NCI-H526 (cell line): ENCODE results near the gene TUT1.
"Not testable (repeated sequence)": the region's sequence is repeated elsewhere in the genome, so short reads cannot be mapped to it uniquely, and the experiment has no call there.

Source experiments
- DNase-seq, 2 experiments: peaks; one replicate each; lab custom pipeline; 2025; lab: John Stamatoyannopoulos, UW

The TUT1 gene

DNA sequence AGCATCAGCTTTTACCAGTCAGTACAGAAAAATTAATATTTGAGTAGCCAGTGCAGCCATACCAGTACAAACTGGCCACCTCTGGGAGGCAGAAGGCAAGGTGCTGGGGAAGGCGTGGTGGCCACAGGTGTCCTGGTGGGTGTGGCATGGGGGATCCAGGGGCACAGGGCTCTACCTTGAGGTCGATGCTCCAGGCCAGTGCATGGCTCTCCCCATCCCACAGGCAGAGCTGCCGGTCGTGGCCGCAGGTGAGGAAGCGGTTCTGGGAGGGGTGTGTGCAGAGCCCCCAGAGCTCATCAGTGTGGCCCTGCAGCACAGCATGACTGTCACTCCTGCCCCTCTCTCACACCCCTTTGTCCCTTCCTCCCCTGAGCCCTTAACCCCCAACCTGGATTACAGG is 14.1 kb upstream of the TUT1 start:
- DNase-seq = no peak

DNA sequence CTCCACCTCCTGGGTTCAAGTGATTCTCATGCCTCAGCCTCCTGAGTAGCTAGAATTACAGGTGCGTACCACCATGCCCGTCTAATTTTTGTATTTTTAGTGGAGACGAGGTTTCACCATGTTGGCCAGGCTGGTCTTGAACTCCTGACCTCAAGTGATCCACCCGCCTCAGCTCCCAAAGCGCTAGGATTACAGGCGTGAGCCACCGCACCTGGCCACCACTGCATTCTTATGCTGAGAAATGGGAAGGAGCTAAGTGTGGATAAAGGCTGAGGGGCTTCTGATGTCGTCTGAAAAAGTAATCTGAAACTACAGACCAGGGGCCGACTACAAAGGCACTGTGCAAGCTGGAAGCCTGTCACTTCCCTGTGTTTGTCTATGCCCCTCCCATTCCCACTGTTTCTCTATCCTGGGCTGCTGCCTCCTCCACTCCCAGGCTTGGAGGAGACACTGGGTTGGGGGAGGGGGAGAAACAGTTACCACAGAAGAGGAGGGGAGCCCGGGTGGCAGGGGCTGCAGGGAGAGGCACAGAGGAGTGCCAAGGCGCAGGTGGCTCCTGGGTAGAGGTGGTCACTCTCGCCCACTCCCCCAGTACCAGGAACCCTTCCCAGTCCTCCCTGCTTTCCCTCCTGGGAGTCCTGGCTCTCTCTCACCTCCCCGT is 13.3 kb upstream of the TUT1 start:
- peak; percentile 36 to 65 for DNase-seq

DNA sequence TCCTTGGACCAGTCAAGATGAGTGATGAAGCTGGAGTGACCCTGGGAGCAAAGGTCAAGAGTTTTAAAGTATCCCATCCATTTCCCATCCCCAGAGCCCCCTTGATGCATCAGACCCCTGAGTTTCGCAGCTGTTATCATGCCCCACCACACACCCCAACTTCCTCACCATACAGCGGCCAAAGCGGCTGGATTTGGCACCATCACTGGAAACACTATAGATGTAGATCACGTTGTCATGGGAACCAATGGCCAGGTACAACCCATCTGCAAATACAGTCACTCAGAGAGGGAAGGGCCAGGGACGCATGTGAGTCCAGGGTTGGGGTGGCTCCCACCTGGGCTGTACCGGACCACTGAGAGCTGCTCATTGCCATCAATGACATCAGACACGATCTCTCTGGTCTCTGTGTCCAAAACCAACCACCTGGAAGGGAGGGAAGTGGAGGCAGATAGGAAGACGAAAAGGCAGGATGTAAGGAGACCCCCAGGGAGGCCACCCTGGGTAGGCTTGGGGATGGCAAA is 12.5 kb upstream of the TUT1 start:
- DNase-seq = no peak

DNA sequence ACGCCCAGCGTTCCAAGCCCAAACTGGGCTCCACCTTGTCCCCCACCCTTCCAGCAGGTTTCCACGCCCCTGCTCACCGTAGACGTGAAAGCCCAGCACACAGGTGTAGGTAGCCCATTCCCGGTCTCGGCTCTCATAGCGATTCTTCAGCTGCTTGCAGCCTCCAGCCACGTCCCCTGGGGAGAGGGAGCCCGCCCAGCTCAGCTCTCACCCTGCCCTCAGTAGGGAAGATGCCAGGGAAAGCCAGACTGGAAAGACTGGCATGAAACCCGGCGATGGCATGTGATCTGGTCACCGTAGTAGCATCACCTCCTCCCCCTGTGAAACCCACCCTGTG is 11.7 kb upstream of the TUT1 start:
- DNase-seq = peak in 1 of 2 experiments; percentile 73

DNA sequence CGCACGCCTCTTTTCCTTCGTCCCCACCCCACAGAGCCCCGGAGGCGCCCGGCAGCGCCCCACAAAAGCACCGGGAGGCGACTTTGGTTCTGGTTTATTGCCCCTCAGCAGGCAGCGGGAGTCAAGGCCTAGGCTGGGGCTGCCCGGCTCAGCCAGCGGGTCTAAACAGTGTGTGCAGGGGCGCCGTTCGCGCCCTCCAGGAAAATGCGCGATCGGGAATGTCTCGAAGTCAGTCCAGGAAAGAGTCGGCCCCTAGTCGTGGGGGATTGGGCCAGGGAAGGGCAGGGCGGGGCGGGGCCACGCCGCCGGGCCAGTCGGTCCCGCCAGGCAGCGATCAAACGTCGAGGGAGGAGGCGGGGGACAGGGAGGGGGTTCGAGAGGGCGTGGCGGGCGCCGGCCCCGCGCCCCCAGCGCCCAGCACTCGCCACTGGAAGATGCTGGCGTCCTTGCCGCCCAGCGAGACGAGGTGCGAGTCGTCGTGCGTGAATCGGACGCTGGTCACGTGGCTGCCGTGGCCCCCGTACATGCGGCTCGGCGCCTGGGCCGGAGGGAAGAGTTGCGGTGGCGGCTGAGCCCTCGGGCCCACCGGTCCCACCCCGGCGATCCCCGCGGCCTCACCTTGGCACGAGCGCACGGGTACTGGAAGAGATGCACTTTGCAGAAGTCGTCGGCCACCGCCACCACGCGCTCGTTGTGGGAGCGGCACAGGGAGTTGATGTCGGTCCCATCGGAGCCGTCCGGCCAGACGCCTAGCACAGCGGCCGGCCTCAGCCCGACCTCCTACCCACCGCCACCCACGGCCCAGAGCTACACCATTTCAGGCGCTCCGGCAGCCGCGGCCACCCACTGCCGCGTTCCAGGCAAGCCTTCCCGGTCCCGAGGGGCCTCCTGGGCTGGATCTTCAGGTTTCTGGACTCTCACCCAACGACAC is 11.1 kb upstream of the TUT1 start:
- DNase-seq = peak in 1 of 2 experiments; percentile 96

DNA sequence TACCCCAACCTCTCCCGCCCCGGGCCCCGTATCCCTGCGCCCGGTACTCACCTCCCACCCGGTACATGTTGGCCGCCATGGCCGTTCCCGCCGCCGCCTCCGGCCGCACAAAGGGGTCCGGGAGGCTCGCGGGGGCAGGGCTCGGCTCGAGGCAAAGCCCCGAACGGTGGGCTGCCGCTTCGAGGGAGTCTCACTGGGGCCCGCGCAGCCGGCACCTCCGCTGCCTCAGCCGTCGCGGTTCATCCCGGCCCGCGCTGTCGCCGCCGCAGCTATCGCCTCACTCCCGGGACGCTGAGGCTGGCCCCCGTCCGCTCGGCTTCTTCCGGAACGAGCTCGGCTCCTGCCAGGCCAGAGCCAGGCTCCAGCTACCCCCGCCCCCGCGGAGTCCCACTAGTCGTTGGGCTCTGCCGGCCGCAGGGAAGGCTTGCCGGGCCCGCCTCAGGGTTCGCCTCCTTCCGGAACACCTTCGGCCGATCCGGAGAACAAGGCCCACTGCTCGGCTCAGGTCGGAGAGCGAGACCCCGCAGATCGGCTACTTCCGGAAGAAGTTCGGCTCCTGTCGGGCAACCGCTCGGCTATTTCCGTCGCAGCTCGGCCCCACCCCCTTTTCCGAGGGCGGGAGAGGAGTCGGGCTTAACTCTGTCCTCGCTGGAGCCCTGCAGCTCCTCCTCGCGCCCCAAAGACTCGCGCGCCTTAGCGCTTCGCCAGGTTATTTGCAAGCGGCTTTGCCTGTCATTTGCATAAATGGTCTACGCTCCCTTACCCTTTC is 10.2 kb upstream of the TUT1 start, which contains the start of gene MTA2:
TSS of gene MTA2 (minus strand) at position 494 of the 769 bp plus-strand sequence. CDS start at position 79, 415 bp downstream.
- peak; percentile 99 to 100 for DNase-seq

DNA sequence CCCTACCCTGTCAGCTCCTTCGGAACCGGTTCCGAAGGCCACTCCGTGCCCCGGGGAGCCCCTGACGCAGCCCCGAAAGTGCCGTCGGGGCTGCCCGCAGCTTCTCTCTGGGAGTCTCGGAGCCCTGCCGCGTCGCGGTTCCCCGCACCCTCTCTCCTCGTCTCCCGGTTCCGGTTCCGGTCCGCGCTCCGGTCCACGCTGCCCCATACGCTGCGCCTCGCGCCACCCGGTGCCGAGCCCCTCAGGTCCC is 9.7 kb upstream of the TUT1 start:
- DNase-seq = no peak

DNA sequence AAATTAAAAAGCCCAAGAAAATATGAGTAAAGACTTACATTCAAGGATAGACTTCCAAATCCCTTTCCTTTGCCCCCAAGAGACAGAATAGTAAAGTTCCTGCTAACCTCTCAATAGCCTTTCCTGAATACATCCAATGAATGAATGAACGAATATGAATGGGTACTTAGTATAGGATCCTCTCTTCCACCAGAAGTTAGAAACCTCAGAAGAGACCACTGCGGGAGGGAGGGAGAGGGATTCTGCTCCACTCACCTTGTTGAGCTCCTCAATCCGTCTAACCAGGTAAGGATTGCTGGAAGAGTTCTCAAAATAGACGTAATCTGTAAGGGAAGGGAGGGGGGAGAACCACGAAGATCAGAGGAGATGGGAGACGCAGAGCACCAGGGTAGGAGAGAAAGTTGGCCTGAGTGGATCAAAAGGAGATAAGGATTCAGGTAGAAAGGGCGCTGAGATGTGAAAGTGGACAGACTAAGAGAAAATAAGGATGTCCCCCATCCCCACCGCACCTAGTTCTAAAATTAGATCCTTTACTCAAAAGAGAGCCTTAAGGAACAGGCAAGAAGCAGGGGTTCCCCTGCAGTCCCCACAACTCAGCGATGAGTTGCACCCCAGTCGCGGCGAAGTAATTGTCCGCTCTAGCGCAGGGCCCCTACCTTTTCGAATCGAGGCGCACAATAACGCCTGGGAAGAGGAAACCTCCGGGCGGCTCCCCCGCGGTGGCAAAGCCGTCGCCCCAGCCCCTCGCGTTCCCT is 9.2 kb upstream of the TUT1 start:
- peak in 1 of 2 experiments; percentile 47 for DNase-seq

DNA sequence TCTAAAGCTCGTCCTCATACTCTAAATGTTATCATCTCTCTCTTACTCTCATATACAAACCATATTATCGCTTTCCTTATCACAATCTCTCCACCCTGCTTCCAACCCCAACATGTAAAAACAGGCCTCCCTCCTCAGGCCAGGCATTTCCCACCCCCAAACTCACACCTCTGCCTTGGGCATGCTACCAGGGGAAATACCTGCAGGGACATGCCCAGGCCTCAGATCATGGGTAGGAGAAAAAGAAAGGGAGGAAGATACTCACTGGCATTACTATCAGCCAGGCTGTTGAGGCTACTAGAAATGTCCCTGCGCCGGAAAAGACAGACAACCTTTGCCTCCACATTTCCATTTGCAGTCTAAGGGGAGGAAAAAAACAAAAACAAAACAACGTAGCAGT is 8.6 kb upstream of the TUT1 start:
- DNase-seq = peak in 1 of 2 experiments; percentile 30

DNA sequence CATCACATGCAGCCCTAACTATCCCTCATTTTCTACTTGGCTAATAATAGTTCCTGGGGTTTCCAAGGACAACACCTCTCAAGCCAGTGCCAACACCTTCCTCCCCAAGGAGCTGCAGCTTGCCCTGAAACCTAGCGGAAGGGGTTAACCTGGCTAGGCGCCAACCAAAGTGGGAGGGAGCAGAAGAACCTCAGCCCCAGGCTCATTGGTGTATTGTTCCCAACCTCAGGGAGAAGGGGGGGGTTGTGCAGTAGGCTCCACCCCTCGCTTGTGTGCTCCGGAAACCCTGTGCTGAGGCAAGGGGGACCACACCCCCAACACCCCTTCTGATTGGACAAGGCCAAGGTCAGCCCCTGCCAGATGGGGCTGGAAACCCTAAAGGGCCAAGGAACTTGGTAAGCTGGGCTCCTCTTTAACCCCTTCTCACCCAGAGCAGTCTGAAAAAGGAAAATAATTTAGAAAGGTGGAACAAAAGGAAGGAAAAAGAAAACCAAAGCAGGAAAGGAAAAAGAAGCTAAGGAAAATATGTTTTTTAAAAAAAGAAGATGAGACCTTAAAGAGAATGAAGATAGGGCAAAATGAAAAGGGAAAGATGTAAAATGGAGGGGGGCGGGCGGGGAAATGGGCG is 7.9 kb upstream of the TUT1 start:
- peak; percentile 99 to 100 for DNase-seq

DNA sequence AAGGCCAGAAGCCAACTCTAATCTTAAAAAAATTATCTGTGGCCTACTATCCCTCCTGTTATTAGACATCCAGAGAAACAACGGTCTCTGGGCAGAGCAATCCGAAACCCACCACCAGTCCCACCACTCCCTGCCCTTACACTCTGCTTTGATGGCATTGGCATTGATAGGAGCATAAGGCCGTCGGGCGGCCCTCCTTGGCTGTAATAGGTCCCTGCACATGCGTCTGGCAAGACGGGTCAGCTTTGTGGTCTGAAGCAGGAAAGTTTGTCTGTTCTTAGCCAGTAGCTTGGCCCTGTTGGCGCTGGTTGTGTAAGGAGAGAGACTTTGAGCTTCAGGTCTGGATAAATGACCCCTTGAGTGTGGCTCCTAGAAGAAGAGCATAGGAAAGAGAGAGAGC is 3.8 kb upstream of the TUT1 start:
- no peak for DNase-seq

DNA sequence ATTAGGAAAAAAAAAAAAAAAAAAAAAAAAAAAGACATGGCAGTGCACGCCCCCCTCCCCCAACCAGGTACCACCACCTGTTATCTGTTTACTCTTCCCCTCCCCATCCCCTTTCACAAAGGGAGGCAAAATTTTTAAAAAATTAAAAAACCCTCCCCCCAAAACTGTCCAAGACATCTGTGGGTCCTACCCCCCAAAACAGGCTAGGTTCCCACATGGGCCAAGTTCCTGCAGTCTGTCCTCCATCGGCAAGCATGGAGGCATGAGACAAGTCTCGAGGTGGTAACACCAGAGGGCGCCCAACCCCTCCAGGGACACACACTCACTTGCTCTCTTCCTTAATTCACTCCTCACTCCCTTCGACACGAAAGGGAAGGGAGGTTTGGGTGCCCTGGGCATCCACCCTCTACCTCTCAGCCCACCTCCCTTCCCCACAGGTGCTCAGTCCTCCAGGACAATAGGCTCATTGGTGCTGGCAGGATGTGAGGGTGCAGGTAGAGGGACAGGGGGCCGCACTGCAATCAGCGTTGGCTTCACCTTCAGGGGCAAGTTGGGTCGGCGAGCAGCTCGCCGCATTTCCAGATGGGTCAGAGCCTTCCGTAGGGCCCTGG is 2.2 kb upstream of the TUT1 start:
- peak; percentile 79 to 94 for DNase-seq

DNA sequence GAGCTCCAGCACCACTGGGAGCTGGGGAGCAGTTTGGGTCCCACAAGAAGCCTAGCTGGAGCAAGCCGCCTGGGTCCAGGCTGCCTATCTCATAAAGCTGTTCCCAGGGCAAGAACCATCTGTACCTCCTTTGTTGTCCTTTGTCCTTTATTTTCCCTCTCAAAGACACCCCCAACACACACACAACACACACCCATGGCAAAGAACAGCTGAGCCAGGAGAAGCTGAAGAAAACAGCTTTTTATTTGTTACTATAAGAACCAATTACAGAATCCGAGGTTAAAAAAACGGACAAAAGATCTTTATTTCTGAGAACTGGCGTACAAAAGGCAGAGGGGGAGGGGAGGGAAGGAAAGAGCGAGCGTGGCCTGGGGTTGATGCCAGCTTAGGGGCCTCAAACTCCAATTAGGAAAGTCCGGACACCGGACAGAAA is 1.7 kb upstream of the TUT1 start:
- DNase-seq = no peak

DNA sequence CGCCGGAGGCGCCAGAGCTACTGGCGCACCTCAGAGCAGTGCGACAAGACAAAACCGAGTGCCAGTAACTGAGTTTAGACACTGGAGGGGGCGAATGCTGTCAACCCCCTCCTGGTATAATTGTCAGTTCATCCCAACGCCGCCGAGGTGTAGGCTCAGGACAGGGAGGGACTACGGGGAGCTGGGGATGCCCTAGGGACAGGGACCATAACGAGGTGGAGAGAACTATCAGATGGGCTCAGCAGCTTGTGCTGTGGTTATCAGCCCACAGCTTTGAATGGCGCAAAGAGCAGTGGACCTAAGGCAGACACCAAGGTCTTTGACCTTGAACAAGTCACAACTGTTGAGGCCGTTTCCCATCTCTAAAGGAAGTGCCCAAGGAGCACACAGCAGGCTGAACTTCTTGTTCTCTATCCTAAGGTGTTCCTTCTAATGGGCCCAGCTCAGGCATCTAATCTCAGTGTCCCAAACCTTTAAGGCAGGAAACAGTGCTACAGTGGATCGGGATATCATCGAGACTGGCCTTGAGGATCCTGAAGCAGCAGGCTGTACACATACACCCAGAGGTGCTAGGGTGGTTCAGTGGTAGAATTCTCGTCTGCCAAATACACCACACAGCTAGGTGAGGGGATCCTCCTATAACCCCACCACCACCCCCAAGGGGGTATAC is 958 bp upstream of the TUT1 start:
- no peak for DNase-seq

DNA sequence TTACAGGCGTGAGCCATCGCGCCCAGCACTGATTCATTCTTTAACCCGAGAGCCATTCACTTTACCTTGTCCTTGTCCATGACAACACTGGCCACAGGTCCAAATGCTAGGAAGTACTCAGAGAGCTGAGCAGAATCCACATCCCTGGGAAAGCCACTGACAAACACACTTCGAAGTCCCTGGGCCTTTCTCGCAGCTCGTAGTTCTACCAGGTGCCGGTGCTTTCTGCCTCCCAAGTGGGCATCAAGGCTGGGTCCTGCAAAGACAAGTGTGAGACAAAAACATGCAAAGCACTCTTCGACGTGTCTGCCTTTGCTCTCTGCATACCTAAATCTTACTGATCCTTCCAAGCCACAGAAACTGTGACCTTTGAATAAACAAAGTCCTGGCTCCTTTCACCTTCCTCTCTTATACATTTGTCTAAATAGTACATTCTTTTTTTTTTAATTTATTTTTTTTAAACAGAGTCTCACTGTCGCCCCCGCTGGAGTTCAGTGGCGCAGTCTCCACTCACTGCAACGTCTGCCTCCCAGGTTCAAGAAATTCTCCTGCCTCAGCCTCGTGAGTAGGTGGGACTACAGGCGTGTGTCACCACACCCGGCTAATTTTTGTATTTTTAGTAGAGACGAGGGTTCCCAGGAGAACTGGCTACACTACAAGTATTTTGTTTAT is 2.2 kb downstream of the TUT1 start:
- no peak for DNase-seq

DNA sequence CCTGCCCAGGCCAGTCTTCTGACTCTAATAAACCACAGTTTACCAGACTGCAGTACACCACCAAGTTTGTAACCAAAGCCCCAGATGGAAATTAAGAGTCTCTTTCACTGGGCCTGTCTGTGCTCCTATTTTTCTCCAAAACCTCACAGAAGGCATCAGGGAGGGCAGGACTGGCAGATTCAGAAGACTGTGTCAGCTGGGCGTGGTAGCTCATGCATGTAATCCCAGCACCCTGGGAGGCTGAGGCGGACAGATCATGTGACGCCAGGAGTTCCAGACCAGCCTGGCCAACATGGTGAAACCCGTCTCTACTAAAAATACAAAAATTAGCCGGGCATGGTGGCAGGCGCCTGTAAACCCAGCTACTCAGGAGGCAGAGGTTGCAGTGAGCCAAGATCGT is 6.0 kb downstream of the TUT1 start:
- not testable (repeated sequence) for DNase-seq

DNA sequence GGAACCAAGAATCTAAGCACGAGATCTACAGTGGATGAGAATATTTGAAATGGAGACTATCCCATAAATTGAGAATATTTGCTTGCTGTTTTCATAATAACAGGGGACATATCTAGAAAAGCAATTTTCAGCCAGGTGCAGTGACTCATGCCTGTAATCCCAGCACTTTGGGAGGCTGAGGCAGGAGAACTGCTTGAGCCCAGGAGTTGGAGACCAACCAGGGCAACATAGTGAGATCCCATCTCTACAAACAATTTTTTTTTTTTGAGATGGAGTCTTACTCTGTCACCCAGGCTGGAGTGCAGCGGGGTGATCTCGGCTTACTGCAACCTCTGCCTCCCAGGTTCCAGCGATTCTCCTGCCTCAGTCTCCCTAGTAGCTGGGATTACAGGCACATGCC is 9.6 kb downstream of the TUT1 start:
- not testable (repeated sequence) for DNase-seq

DNA sequence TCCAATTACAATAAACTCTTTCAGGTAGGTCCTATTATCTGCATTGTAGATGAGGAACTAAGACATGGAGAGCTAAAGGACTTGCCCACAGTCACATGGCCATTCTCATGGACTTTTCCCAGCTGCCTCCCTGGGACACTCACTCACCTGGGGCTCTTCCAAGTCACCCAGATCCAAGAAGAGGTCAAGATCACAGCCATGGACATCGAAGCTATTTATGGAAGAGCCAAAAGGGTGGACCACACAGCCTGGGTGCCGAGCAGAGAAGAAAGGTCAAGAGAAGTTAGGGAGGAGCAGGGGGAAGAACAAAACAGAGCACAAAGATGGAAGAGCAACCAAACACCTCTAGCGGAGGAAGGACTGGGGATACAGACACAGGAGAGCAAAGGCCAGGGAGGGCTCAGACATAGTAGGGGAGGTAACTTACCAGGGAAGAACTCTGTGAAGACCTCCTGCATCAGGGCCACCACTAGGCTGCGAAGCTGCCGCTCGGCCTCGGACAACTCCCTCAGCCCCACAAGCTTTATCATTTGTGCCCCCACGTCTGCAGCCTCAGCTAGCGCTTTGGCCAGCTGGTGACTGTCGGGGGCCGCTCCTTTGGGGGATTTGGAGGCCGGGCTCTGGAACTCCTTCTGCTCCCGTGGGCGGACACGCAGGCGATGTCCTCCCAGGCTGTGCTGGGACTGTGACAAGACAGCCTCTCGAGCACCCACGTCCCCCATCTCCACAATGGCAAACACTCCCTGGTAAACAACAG is 10.2 kb downstream of the TUT1 start:
- no peak for DNase-seq

DNA sequence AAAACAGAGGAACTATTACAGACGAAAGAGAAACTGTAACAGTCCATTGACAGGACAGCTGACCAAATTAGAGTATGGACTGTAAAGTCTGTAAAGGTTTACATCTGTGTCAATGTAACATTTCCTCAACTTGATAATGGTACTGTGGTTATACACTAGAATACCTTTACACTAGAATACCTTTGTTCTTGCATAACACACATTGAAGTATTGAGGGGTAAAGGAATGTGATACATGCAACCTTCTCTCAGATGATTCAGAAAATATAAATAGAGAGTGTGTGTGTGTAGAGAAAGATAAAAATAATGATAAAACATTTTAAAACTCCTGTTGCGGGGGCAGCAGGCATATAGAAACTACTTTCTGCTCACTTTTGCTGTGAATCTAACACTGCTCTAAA is 12.1 kb downstream of the TUT1 start:
- DNase-seq = no peak
